ENCODE measurements around the gene CLOCK. TPM values are rescaled to one million over a fixed set of nuclear protein-coding genes. Genes with fewer than 3 reads are reported as not detected.

Gene CLOCK
- total and polyA plus RNA-seq, 9 of the 15 experiments (the other 6 are each of a cell fraction or from before 2014, with no cell fraction given): 3.7 to 14.4 (median 9.4) TPM

GRCh38 chr4:55395529-55396307, 151.0 kb downstream of the CLOCK start, which contains the start of gene TMEM165 (continued):
- TF ChIP-seq JUN (IDR thresholded peaks at IDR 0.05; ENCODE audit: borderline replicate concordance, low read depth, low read length) (0 out of 2 replicates have a peak, but pooled peaks have one; percentile 6), JUN (CRISPR knock-in tag; IDR thresholded peaks at IDR 0.05; ENCODE audit: borderline replicate concordance) (0 out of 2 replicates have a peak, but pooled peaks have one; percentile 20), ZNF431 (CRISPR knock-in tag; IDR thresholded peaks at IDR 0.05) (no peak; the same call in 1 of the 2 replicates), HES1 (IDR thresholded peaks at IDR 0.05; ENCODE audit: low read depth) (no peak), POLR2AphosphoS2 (IDR thresholded peaks at IDR 0.05; ENCODE audit: low read length) (peak; percentile 48; the same call in 1 of the 2 replicates), ZNF644 (tag; IDR thresholded peaks at IDR 0.05; ENCODE audit: low read depth) (no peak), ZNF217 (CRISPR knock-in tag; IDR thresholded peaks at IDR 0.05) (no peak), ZNF395 (CRISPR knock-in tag; IDR thresholded peaks at IDR 0.05) (no peak; the same call in 1 of the 2 replicates), ELF1 (tag; IDR thresholded peaks at IDR 0.05) (no peak), ZNF518B (CRISPR knock-in tag; IDR thresholded peaks at IDR 0.05) (no peak), FOXJ3 (CRISPR knock-in tag; IDR thresholded peaks at IDR 0.05) (no peak), MAX (CRISPR knock-in tag; IDR thresholded peaks at IDR 0.05) (peak; percentile 80), NFATC3 (IDR thresholded peaks at IDR 0.05) (no peak), PREB (CRISPR knock-in tag; IDR thresholded peaks at IDR 0.05) (no peak), SRF (CRISPR knock-in tag; IDR thresholded peaks at IDR 0.05) (no peak), SUPT5H (IDR thresholded peaks at IDR 0.05) (peak; percentile 87), E4F1 (CRISPR knock-in tag; IDR thresholded peaks at IDR 0.05; ENCODE audit: borderline replicate concordance) (no peak), CAMTA2 (CRISPR knock-in tag; conservative IDR thresholded peaks at IDR 0.05) (no peak)

Measured in K562 (cell line).